GM12801 (cell line): Measurements from ENCODE around the gene AKAP10.

ENCODE experiments used
- CTCF ChIP-seq: IDR thresholded peaks from one replicate; pipeline ENCODE4 v1.5.1; 2011; ENCODE audit warnings: control low read depth; ENCODE audit not compliant: insufficient read length; ENCODE audit errors: extremely low read depth

Gene AKAP10

GRCh38 chr17:19975601-19976000, 2.0 kb downstream of the AKAP10 start:
- TF ChIP-seq CTCF, result no peak

- TF ChIP-seq CTCF, result no peak
Measured at GRCh38 chr17:19973156-19973555, 4.5 kb downstream of the AKAP10 start.

GRCh38 chr17:19958023-19958422, 19.6 kb downstream of the AKAP10 start:
- no peak for TF ChIP-seq CTCF

GRCh38 chr17:19955099-19955498, 22.5 kb downstream of the AKAP10 start:
- no peak for TF ChIP-seq CTCF

GRCh38 chr17:19948116-19948943, 29.3 kb downstream of the AKAP10 start:
- TF ChIP-seq CTCF, result no peak

- no peak for TF ChIP-seq CTCF
Measured at GRCh38 chr17:19946921-19947320, 30.7 kb downstream of the AKAP10 start.

- no peak for TF ChIP-seq CTCF
Measured at GRCh38 chr17:19945009-19945626, 32.5 kb downstream of the AKAP10 start.
